Kidney epithelial cell (primary cell): ENCODE results near the gene P3H2. TPM values are rescaled to one million over a fixed set of nuclear protein-coding genes. Genes with fewer than 3 reads are reported as not detected.

Source experiments
- DNase-seq: peaks from one replicate; pipeline ENCODE4 v3.0.0-alpha.2; 2010; ENCODE audit warnings: low read depth
- H3K27me3 ChIP-seq: 2 replicates; pipeline ENCODE4 v1.6.0; 2011; ENCODE audit warnings: low read length; ENCODE audit not compliant: control insufficient read depth, insufficient read depth
- H3K36me3 ChIP-seq: 2 replicates; pipeline ENCODE4 v1.5.1; 2011; ENCODE audit warnings: low read length; ENCODE audit not compliant: control insufficient read depth, insufficient read depth
- H3K4me3 ChIP-seq: 2 replicates; pipeline ENCODE4 v1.5.1; 2011; ENCODE audit warnings: low read depth, mild to moderate bottlenecking, control low read depth, low read length
- total RNA-seq: library from RNA; depleted of rRNA; stranded (reverse); fragments of >200 nt; gene quantifications from 2 replicates; pipeline ENCODE4 v1.2.3, GENCODE V29; 2015
- TF ChIP-seq, protein P1 (sequence below): IDR thresholded peaks from 2 replicates; pipeline ENCODE4 v1.5.1; 2011; ENCODE audit warnings: mild to moderate bottlenecking, moderate library complexity, low read length, control low read depth, inconsistent platforms; ENCODE audit not compliant: insufficient read depth, poor library complexity, severe bottlenecking

The P3H2 gene
- total RNA-seq, 1 donor from 2014 or later = 27.8 TPM

DNA sequence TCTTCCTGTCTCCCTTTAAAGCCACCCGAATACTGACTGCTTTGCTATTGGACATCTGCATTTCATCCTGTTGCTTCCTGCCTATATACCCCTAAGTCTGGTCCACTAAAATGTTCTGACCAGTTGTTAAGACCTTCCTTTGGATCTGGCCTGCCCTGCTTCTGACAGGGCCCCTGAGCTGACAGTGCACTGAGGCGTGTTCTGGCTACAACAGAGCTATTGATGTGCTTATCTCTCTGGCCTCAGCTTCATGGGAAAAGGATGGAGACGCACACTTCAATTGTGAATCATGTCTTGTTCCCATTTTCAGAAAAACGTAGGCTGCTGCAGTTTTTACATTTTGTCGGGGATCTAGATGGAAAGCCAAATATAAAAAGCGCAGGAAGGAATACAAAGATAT, 7.1 kb upstream of the P3H2 start:
- Histone ChIP-seq H3K27me3 (no peaks in the 10 kb centered on the region), H3K36me3 (no peaks in the 10 kb centered on the region), H3K4me3 (no peak overlapping the region)
- DNase-seq = no peak
- TF ChIP-seq, protein P1, sequence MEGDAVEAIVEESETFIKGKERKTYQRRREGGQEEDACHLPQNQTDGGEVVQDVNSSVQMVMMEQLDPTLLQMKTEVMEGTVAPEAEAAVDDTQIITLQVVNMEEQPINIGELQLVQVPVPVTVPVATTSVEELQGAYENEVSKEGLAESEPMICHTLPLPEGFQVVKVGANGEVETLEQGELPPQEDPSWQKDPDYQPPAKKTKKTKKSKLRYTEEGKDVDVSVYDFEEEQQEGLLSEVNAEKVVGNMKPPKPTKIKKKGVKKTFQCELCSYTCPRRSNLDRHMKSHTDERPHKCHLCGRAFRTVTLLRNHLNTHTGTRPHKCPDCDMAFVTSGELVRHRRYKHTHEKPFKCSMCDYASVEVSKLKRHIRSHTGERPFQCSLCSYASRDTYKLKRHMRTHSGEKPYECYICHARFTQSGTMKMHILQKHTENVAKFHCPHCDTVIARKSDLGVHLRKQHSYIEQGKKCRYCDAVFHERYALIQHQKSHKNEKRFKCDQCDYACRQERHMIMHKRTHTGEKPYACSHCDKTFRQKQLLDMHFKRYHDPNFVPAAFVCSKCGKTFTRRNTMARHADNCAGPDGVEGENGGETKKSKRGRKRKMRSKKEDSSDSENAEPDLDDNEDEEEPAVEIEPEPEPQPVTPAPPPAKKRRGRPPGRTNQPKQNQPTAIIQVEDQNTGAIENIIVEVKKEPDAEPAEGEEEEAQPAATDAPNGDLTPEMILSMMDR = no peak

DNA sequence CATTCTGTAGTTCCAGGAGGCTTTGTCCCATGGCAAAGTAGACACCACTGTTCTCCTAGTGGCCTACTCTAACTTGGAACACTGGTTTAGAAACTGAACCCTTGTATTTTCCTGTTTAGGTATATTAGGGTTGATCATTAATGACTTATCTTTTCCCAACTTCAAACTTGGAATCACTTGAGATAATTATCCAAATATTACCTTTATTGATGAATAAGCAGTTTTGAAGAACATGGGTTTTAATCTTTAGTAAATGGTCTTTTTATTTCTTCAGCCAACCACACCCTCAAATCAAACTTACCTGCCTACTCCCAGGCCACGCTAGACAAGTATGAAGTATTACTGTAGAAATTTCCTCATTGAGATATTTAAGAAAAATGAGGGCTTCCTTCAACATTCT, 6.5 kb upstream of the P3H2 start:
- Histone ChIP-seq H3K4me3 (no peak overlapping the region), H3K36me3 (no peaks in the 10 kb centered on the region), H3K27me3 (no peaks in the 10 kb centered on the region)
- DNase-seq = no peak
- TF ChIP-seq, protein P1 = no peak

DNA sequence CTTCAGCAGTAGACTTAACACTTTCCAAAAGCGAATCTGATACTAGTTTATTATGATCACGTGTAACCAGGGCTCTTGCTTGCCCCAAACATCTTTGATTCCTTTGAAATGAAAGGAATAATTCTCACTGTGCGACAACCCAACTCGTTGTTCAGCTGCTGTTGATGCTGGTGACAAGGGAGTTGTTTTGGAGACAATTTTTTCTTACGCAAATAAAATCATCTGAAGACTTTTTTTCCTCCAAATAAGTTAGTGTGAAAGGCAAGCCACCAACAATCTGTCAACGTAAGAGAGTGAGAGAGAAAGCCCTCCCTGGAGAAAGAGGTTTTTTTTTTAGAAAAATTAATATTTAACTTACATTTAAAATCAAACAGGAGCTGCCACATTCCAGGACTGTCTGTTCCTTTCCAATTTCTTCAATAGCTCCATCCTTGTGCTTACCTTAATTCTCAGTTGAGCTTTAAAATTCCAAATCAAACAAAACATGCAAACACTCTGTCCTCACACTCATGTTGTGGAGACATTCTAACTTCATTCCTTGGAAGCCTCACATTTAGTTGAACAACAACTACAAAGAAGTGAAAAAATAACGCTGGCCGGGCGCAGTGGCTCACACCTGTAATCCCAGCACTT, 4.9 kb upstream of the P3H2 start:
- DNase-seq = no peak
- TF ChIP-seq, protein P1 = no peak
- H3K36me3 ChIP-seq = no peaks in the 10 kb centered on the region
- H3K27me3 ChIP-seq = no peaks in the 10 kb centered on the region
- H3K4me3 ChIP-seq = no peak overlapping the region

DNA sequence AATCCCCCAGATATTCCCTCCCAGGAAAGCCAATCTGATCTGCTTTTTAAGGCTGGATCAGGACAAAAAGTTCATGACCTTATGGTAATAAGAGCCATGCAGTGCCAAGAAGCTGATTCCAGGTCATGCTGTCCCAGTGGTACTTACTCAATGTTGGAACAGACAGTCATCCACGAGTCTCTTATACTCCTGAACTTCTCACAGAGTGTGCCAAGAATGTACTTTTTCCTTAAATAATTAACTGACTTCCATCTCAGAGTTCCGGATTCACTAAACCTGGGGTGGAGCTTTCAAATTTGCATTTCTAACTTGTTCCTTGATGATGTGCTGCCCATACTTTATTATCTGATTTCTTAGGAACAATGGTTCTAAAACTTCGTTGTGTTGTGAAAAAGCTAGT, 3.4 kb upstream of the P3H2 start:
- Histone ChIP-seq H3K27me3 (no peaks in the 10 kb centered on the region), H3K36me3 (no peaks in the 10 kb centered on the region), H3K4me3 (no peak overlapping the region)
- TF ChIP-seq, protein P1 = no peak
- no peak for DNase-seq

DNA sequence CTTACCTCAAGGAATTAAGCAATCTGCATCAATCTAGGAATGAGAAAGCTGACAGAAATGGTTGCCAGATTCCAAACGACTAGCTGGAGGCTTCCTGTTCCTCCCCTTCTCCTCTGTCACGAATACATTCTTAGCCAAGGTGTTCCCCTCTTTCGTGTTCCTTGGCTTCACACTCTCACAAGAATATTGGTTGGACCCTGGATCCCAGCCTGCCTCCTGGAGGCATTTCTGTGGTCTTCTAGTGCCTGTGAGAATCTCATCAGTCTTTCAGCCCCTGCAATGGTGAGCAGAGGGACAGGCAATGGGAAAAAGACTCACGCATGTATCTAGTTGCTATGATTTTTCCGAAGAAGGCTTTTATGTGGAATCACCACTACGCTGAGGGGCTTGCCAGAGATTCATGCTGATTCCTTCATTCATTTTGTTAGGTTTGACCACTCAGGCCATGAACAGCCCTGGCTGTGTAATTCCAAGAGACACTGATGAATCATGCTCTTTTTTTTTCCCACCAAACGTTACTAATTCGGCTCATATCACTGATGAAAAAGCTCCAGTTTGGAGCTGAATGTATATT, 1.6 kb upstream of the P3H2 start:
- Histone ChIP-seq H3K36me3 (no peaks in the 10 kb centered on the region), H3K27me3 (no peaks in the 10 kb centered on the region), H3K4me3 (no peak overlapping the region)
- TF ChIP-seq, protein P1 = no peak
- DNase-seq = no peak

DNA sequence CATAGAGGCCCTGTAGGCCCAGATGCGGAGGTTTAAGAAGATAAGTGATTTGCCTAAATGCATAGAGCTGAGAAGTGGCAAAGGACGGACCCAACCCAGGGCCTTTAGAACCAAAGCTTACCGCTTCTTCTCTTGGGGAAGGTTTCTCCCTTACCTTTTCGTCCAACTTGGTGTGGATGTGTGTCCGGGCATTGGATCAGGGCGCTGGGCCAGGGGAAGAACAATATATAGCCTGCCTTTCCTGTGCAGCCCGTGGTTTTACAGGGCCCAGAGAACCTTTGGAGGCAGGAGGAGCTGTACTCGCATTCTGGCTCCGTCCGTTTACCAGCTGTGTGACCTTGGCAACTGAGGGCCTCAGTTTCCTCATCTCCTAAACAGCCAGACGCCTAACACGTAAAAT, 686 bp upstream of the P3H2 start:
- no peak for DNase-seq
- TF ChIP-seq, protein P1 = no peak
- no peaks in the 10 kb centered on the region for H3K36me3 ChIP-seq
- H3K27me3 ChIP-seq = no peaks in the 10 kb centered on the region
- H3K4me3 ChIP-seq = no peak overlapping the region
